Measurements from ENCODE around the gene NTM. TPM values are rescaled to one million over a fixed set of nuclear protein-coding genes. Genes with fewer than 3 reads are reported as not detected.

NTM gene
- total RNA-seq, 4 donors from 2014 or later = 3.6 to 11.8 (median 7.8) TPM

- Histone ChIP-seq H3K27ac (no peak overlapping the region), H3K9me3 (no peaks in the 10 kb centered on the region), H3K4me3 (no peak overlapping the region), H3K27me3 (no peaks in the 10 kb centered on the region), H3K4me1 (peaks cover 0 to 9% (median 0%) of the 10 kb centered on the region in 3 donors), H3K36me3 (no peaks in the 10 kb centered on the region)
- TF ChIP-seq CTCF (IDR thresholded peaks at IDR 0.05) (no peak), EP300 (IDR thresholded peaks at IDR 0.05) (no peak), POLR2AphosphoS5 (IDR thresholded peaks at IDR 0.05) (no peak), POLR2A (IDR thresholded peaks at IDR 0.05) (no peak)
- ATAC-seq = no peak
- 26 to 45% methylated on average over 5 to 6 of the region's 6 CpGs for WGBS, 2 donors (ENCODE audit: low coverage in 1 of 2)
Observed at GRCh38 chr11:132022733-132023478, 652.5 kb downstream of the NTM start.

GRCh38 chr11:132024587-132025295 is 654.3 kb downstream of the NTM start:
- Histone ChIP-seq H3K4me1 (peaks cover 0 to 9% (median 0%) of the 10 kb centered on the region in 3 donors), H3K27me3 (no peaks in the 10 kb centered on the region), H3K27ac (no peak overlapping the region), H3K9me3 (no peaks in the 10 kb centered on the region), H3K4me3 (no peak overlapping the region), H3K36me3 (no peaks in the 10 kb centered on the region)
- TF ChIP-seq POLR2AphosphoS5 (IDR thresholded peaks at IDR 0.05) = no peak
- TF ChIP-seq POLR2A (IDR thresholded peaks at IDR 0.05) = no peak
- no peak for TF ChIP-seq EP300 (IDR thresholded peaks at IDR 0.05)
- no peak for TF ChIP-seq CTCF (IDR thresholded peaks at IDR 0.05)
- ATAC-seq = no peak
- WGBS, 2 donors (ENCODE audit: low coverage in 1 of 2) = 78 to 89% methylated on average over 4 to 8 of the region's 8 CpGs

GRCh38 chr11:132026746-132027145 is 656.3 kb downstream of the NTM start:
- TF ChIP-seq POLR2AphosphoS5 (IDR thresholded peaks at IDR 0.05) (no peak), EP300 (IDR thresholded peaks at IDR 0.05) (no peak), CTCF (IDR thresholded peaks at IDR 0.05) (no peak), POLR2A (IDR thresholded peaks at IDR 0.05) (no peak)
- ATAC-seq = no peak
- 87 to 94% methylated on average over 3 of the region's 3 CpGs for WGBS, 2 donors (ENCODE audit: low coverage in 1 of 2)

GRCh38 chr11:132028380-132029240 is 658.2 kb downstream of the NTM start:
- no peaks in the 10 kb centered on the region for H3K9me3 ChIP-seq
- TF ChIP-seq EP300 (IDR thresholded peaks at IDR 0.05) (no peak), POLR2A (IDR thresholded peaks at IDR 0.05) (no peak), CTCF (IDR thresholded peaks at IDR 0.05) (peak in 3 of 4 experiments; percentile 60 to 64 (median 61))
- H3K27ac ChIP-seq = no peak overlapping the region
- 78 to 100% methylated on average over 1 to 4 of the region's 4 CpGs for WGBS, 2 donors (ENCODE audit: low coverage in 1 of 2)
- H3K27me3 ChIP-seq = no peaks in the 10 kb centered on the region
- H3K4me3 ChIP-seq = no peak overlapping the region
- no peaks in the 10 kb centered on the region for H3K4me1 ChIP-seq
- no peaks in the 10 kb centered on the region for H3K36me3 ChIP-seq
- ATAC-seq = peak; percentile 63

More at GRCh38 chr11:132026746-132027145, 656.3 kb downstream of the NTM start:
- no peak overlapping the region for H3K27ac ChIP-seq
- no peaks in the 10 kb centered on the region for H3K36me3 ChIP-seq
- H3K4me3 ChIP-seq = no peak overlapping the region
- H3K9me3 ChIP-seq = no peaks in the 10 kb centered on the region
- H3K4me1 ChIP-seq = peaks cover 0 to 9% (median 0%) of the 10 kb centered on the region in 3 donors
- no peaks in the 10 kb centered on the region for H3K27me3 ChIP-seq
